ENCODE data around the gene PROB1. TPM values are rescaled to one million over a fixed set of nuclear protein-coding genes. Genes with fewer than 3 reads are reported as not detected.
A peak's percentile ranks its signal among the peaks of the same experiment; 100 is the strongest.

PROB1 gene
- total and polyA plus RNA-seq, 2 of the 8 experiments (the other 6 are each of a cell fraction or from before 2014, with no cell fraction given) = 0.89 to 3.1 TPM

- TF ChIP-seq JUND (IDR thresholded peaks at IDR 0.05; ENCODE audit: low read length) (peak; percentile 56), ZNF274 (IDR thresholded peaks at IDR 0.05; ENCODE audit: borderline replicate concordance, extremely low read depth, low read length) (no peak)
Observed at GRCh38 chr5:139422307-139422893, 27.5 kb upstream of the PROB1 start (continued).
